SU-DHL-6 (cell line): ENCODE measurements around the gene PTGES3L.
A peak's percentile ranks its signal among the peaks of the same experiment; 100 is the strongest.

Experiments
- H2AFZ ChIP-seq: fragments of 200-600 bp; sonication (generic); 2 replicates; pipeline ENCODE4 v1.6.1; 2014; ENCODE audit warnings: low read depth, mild to moderate bottlenecking, moderate library complexity, mixed read lengths, antibody characterized with exemption, low read length; ENCODE audit not compliant: severe bottlenecking
- H3F3A ChIP-seq: fragments of 200-600 bp; shearing (Covaris generic); 2 replicates; pipeline ENCODE4 v1.6.0; 2016; ENCODE audit warnings: antibody characterized with exemption, mild to moderate bottlenecking; ENCODE audit not compliant: insufficient read depth
- H3K27ac ChIP-seq: fragments of 200-600 bp; sonication (generic); 2 replicates; pipeline ENCODE4 v1.5.1; 2016; ENCODE audit warnings: low read depth, mild to moderate bottlenecking, low read length, moderate library complexity, mixed read lengths
- H3K27me3 ChIP-seq: fragments of 200-600 bp; sonication (generic), shearing (Covaris generic); 2 replicates; pipeline ENCODE4 v1.6.0; 2014; ENCODE audit warnings: mild to moderate bottlenecking, low read length
- H3K36me3 ChIP-seq: fragments of 200-600 bp; sonication (generic); 2 replicates; pipeline ENCODE4 v1.6.1; 2014; ENCODE audit warnings: mild to moderate bottlenecking, low read length, mixed read lengths
- H3K4me2 ChIP-seq: fragments of 300-600, 200-600 bp; shearing (Covaris generic), sonication (generic); 2 replicates; pipeline ENCODE4 v1.6.0; 2014; ENCODE audit warnings: low read length, low read depth, mild to moderate bottlenecking; ENCODE audit not compliant: poor library complexity, severe bottlenecking
- H3K4me3 ChIP-seq: fragments of 200-600 bp; sonication (generic); 2 replicates; pipeline ENCODE4 v1.5.1; 2014; ENCODE audit warnings: antibody characterized with exemption, low read length, mild to moderate bottlenecking, mixed read lengths; ENCODE audit not compliant: insufficient read depth, poor library complexity, severe bottlenecking
- H3K79me2 ChIP-seq: fragments of 200-600 bp; sonication (generic); 2 replicates; pipeline ENCODE4 v1.6.1; 2014; ENCODE audit warnings: mild to moderate bottlenecking, low read length, moderate library complexity; ENCODE audit not compliant: insufficient read depth
- H3K9ac ChIP-seq: fragments of 200-600 bp; sonication (generic); 2 replicates; pipeline ENCODE4 v1.7.0; 2014; ENCODE audit warnings: mild to moderate bottlenecking, low read length
- H3K9me2 ChIP-seq: fragments of 200-600 bp; sonication (generic); replicated peaks from 2 replicates; pipeline ENCODE4 v1.6.1; 2014; ENCODE audit warnings: low read length; ENCODE audit not compliant: insufficient read depth
- H3K9me3 ChIP-seq: fragments of 200-600 bp; sonication (generic); 2 replicates; pipeline ENCODE4 v1.6.1; 2014; ENCODE audit warnings: low read length, mixed read lengths; ENCODE audit not compliant: insufficient read depth
- H4K20me1 ChIP-seq: fragments of 200-600 bp; sonication (generic); 2 replicates; pipeline ENCODE4 v1.6.1; 2014; ENCODE audit warnings: low read depth, mild to moderate bottlenecking, antibody characterized with exemption, low read length, moderate library complexity, mixed read lengths
- EZH2phosphoT487 ChIP-seq: fragments of 200-600 bp; sonication (generic), shearing (Covaris generic); conservative IDR thresholded peaks from 2 replicates; pipeline ENCODE4 v1.6.1; 2018; ENCODE audit warnings: mild to moderate bottlenecking, antibody characterized with exemption, low read length, moderate library complexity, mixed read lengths
- TF ChIP-seq, protein P1 (sequence below): fragments of 200-600 bp; sonication (generic); IDR thresholded peaks from one replicate; pipeline ENCODE4 v1.5.1; 2017; ENCODE audit warnings: antibody characterized with exemption, mild to moderate bottlenecking, low read length, moderate library complexity; ENCODE audit not compliant: insufficient read depth, poor library complexity, severe bottlenecking

The PTGES3L gene

DNA sequence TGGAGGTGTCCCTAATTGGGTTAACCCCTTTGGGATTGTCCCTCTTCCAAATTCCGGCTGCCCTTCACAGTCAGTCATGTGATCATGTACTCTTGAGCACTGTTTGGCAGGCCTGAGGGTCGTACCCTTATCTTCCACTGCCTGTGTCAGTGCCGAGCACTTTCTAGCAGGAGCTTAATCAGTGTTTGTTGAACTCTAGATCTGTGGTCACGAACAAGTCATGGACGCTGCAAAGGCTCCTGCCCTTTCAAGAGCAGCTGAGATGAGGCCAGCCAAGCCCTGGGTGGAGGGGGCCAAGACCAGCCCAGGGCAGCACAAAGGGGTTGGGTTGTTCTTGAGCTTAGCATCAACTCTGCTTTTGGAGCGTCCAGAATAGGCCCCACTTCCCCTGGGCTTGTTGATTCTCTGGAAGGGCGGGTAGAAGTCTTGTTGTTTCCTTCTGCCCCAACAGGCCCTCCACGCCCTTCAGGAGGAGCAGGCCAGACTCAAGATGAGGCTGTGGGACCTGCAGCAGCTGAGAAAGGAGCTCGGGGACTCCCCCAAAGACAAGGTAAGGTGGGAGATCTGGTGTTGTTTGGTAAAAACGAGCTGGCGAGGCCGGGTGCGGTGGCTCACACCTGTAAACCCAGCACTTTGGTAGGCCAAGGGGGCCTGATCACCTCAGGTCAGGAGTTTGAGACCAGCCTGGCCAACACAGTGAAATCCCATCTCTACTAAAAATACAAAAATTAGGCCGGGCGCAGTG is 32.0 kb upstream of the PTGES3L start:
- Histone ChIP-seq H3K79me2 (no peaks in the 10 kb centered on the region), H3F3A (no peaks in the 10 kb centered on the region), H3K4me3 (no peak overlapping the region), H4K20me1 (no peaks in the 10 kb centered on the region), H2AFZ (no peak overlapping the region), H3K27ac (no peak overlapping the region), H3K9me3 (no peaks in the 10 kb centered on the region), H3K4me2 (no peak overlapping the region), H3K9me2 (no peaks in the 10 kb centered on the region), H3K36me3 (no peaks in the 10 kb centered on the region), H3K9ac (no peak overlapping the region), H3K27me3 (no peaks in the 10 kb centered on the region)
- no peak for TF ChIP-seq EZH2phosphoT487
- TF ChIP-seq, protein P1, sequence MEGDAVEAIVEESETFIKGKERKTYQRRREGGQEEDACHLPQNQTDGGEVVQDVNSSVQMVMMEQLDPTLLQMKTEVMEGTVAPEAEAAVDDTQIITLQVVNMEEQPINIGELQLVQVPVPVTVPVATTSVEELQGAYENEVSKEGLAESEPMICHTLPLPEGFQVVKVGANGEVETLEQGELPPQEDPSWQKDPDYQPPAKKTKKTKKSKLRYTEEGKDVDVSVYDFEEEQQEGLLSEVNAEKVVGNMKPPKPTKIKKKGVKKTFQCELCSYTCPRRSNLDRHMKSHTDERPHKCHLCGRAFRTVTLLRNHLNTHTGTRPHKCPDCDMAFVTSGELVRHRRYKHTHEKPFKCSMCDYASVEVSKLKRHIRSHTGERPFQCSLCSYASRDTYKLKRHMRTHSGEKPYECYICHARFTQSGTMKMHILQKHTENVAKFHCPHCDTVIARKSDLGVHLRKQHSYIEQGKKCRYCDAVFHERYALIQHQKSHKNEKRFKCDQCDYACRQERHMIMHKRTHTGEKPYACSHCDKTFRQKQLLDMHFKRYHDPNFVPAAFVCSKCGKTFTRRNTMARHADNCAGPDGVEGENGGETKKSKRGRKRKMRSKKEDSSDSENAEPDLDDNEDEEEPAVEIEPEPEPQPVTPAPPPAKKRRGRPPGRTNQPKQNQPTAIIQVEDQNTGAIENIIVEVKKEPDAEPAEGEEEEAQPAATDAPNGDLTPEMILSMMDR = no peak

DNA sequence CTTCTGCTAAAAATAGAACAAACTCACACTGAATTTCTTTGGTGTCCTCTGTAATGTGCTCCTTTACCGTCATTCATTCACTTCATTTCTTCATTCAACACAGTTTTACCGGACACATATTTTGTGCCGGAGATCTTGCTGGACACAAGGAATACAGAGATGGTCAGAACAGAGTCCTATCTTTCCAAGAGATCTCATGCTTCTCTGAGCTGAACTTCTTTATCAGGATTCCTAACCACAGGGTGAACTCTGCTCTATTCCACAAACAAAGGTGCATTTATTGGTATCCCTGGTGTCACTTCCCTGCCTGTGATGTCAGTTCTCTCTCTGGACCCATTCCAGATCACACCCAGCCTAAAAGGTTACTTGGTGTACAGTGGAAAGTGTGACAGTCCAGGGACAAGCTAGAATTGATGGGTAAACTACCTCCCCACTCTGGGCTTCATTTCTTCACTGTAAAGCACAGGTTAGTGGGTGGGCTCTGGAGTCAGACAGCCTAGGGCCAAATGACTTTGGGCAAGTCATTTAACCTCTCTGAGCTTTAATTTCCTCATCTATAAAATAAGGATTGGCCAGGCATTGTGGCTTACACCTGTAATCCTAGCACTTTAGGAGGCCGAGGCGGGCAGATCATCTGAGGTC is 30.9 kb upstream of the PTGES3L start:
- Histone ChIP-seq H3K27ac (no peak overlapping the region), H4K20me1 (no peaks in the 10 kb centered on the region), H3K36me3 (no peaks in the 10 kb centered on the region), H3K9ac (no peak overlapping the region), H3K4me3 (no peak overlapping the region), H3F3A (no peaks in the 10 kb centered on the region), H3K9me2 (no peaks in the 10 kb centered on the region), H2AFZ (no peak overlapping the region), H3K9me3 (no peaks in the 10 kb centered on the region), H3K4me2 (no peak overlapping the region), H3K79me2 (no peaks in the 10 kb centered on the region), H3K27me3 (no peaks in the 10 kb centered on the region)
- TF ChIP-seq EZH2phosphoT487 = no peak
- TF ChIP-seq, protein P1 = no peak

- peak within 1 kb of the TSS; percentile 65 for H3K4me2 ChIP-seq
- peak within 1 kb of the TSS; percentile 54 for H3K9ac ChIP-seq
- TF ChIP-seq EZH2phosphoT487 = no peak
- TF ChIP-seq, protein P1 = no peak
- H3K27me3 ChIP-seq = no peaks in the 10 kb centered on the region
- H3K79me2 ChIP-seq = no peaks in the 10 kb centered on the region
- peaks cover 23% of the 10 kb centered on the region for H3F3A ChIP-seq
- H3K4me3 ChIP-seq = no peak within 1 kb of the TSS
- peak within 1 kb of the TSS; percentile 27 for H2AFZ ChIP-seq
- H3K9me2 ChIP-seq = no peaks in the 10 kb centered on the region
- H4K20me1 ChIP-seq = no peaks in the 10 kb centered on the region
- peak within 1 kb of the TSS; percentile 38 for H3K27ac ChIP-seq
- no peaks in the 10 kb centered on the region for H3K9me3 ChIP-seq
- peaks cover 10% of the 10 kb centered on the region; the same call in 1 of the 2 replicates for H3K36me3 ChIP-seq
Observed at GRCh38 chr17:43006639-43007551, 27.0 kb upstream of the PTGES3L start, which contains the start of gene IFI35. Gene IFI35, plus strand, starts transcription at chr17:43006784. Its CDS starts 164 bp downstream, at chr17:43006948.
